GM19397 (cell line): Measurements from ENCODE around the gene SSTR5.
"Not testable (repeated sequence)": the region's sequence is repeated elsewhere in the genome, so short reads cannot be mapped to it uniquely, and the experiment has no call there.

Experiments used
- ATAC-seq: cut with Tn5 transposase; IDR thresholded peaks from one replicate; pipeline ENCODE4 v1.9.1; 2021; ENCODE audit warnings: mild to moderate bottlenecking, moderate library complexity; ENCODE audit not compliant: unreplicated experiment

The SSTR5 gene

DNA sequence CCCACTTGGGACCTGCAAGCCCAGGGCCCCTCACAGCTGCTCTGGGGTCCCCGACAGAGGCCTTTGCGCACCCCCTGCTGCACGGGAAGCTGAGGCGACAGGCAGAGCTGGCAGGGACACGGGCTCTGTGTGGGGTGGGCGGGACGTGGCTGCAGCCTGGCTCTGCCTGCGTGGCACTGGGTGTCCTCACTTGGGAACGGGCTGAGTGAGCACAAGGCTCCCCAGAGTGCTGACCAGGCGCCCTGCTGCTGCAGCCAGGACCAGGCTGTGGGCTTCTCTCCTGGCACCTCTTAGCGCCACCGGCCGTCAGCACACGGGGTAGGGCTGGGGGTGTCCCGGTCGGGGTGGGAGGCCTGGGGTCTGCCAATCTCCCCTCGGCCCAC, 16.9 kb downstream of the SSTR5 start:
- ATAC-seq, result no peak

GRCh38 chr16:1089822-1090619, 17.5 kb downstream of the SSTR5 start:
- no peak for ATAC-seq

DNA sequence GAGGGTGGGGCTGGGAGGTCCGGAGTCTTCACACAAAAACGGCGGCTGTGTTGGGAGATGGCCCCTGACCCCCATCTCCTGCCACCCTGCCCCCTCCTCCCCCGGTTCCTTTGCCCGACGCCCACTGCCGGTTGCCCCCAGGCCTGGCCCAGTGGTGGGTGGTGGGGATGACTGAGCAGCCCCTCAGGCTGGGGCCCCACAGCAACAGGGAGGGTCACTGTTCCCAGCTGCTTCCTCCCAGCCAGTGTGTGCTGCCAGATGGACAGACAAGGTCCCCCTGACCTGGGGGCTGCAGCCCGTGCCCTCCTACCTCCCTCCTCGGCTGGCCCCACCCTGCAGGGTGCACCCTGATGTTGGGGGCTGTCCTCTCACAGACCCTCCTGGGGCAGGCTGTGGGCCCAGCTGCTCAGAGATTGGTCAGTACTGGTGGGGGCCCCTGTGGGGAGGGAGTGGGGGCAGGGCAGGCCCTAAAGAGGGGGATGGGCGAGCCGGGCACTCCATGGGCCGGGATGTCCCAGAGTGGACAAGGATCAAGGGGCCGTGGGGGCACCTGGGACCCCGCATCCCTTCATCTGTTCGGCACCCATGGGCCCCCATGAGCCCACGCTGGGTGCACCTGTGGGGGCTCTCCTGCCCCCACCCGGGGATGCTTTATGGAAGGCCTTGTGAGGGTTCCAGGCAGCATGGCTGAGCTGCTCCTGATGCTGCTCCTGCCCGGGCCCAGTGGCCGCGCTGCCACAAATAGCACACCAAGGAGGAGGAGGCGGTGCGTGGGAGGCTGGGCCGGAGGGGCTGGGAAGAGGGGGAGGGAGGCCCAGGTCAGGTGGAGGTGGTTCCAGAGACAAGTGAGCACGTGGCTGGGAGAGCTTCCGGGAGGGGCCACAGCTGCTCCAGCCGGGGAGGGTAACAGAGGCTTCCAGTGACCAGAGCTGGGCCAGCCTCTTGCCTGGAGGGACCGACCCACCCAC, 18.4 kb downstream of the SSTR5 start:
- ATAC-seq, result no peak

GRCh38 chr16:1091992-1092552, 19.5 kb downstream of the SSTR5 start:
- ATAC-seq, result no peak

DNA sequence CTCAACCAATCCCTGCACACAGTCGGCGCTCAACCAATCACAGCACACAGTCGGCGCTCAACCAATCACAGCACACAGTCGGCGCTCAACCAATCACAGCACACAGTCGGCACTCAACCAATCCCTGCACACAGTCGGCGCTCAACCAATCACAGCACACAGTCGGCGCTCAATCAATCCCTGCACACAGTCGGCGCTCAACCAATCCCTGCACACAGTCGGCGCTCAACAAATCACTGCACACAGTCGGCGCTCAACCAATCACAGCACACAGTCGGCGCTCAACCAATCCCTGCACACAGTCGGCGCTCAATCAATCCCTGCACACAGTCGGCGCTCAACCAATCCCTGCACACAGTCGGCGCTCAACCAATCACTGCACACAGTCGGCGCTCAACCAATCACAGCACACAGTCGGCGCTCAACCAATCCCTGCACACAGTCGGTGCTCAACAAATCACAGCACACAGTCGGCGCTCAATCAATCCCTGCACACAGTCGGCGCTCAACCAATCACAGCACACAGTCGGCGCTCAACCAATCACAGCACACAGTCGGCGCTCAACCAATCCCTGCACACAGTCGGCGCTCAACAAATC, 20.2 kb downstream of the SSTR5 start:
- not testable (repeated sequence) for ATAC-seq

GRCh38 chr16:1093284-1094123, 21.0 kb downstream of the SSTR5 start:
- no peak for ATAC-seq

GRCh38 chr16:1094124-1094479, 21.6 kb downstream of the SSTR5 start:
- no peak for ATAC-seq

- no peak for ATAC-seq
Measured at GRCh38 chr16:1094601-1095449, 22.3 kb downstream of the SSTR5 start.

DNA sequence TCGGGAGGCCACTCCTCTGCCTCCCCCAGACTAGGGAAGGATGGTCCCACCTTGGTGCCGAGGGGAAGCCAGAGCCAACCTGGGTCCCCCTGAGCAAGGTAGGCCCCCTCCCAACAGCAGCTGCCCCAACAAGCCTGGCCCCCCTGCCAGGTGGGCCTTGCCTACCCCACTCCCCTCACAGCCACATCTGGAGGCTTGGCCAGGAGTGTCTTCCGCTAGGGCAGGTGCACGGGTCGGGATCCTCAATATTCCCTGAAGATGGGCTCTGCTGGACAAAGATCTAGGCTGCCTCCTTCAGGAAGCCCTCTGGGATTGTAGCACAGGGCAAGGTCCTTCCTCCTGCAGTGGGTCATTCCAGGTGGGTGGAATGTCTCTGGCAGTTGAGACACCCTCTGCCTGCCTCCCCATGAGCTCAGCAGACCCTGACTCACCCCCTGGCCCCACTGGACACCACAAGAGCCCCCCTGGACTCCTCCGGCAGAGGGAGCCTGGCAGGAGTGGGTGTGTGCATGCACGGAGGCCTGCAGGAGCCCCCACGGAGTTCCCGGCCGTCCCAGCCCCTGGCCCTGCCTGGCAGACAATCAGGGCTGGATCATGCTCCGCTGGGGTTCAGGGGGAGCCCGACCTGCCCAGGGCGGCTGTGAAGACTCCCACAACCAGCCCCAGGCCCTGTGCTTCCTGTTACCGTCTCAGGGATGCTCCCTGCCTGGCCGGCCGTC, 23.1 kb downstream of the SSTR5 start:
- ATAC-seq, result no peak

DNA sequence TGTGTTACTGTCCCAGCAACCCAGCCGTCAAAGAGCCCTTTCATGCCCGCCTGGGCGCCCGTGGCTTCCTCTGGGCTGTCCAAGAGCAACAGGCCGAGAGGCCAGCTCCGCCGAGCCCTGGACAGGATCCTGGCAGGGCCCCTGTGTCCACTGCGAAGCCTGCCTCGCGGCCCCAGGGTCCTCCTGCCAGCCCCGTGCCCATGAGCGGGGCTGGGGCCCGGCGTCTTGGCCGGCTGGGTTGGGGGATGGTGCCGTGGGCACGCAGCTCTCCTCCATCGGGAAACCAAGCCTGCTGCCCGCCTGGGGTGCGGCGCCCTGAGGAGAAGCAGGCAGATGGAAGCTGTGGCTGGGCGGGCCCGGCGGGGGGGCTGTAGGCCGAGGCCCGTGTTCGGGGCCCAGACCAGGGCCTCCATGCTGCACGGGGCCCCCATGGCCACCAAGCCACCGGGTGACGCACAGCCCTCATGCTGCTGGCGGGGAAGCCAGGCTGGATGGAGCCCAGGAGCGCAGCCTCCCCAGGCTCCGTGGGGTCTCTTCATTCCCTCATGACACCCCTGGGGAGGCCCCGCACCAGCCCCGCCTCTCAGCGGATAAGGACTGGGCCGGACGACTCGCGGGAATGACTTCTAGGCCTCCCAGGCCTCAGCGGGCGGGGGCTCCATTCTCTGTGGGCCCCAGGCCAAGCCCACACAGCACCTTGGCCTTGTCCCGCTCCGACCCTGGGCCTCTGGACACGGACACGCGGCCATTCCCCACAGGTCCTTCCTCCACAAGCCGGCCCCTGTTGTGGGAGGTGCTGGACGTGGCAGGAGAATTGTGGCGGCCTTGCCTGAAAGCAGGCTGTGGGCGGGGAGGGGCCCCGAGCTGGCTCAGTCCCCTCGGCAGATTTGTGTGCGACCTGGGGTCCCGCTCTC, 23.9 kb downstream of the SSTR5 start, which contains the start of gene C1QTNF8:
C1QTNF8 (minus strand) TSS at position 76 of the 914 bp plus-strand sequence. CDS start 1,322 bp downstream, outside the sequence.
- no peak for ATAC-seq

DNA sequence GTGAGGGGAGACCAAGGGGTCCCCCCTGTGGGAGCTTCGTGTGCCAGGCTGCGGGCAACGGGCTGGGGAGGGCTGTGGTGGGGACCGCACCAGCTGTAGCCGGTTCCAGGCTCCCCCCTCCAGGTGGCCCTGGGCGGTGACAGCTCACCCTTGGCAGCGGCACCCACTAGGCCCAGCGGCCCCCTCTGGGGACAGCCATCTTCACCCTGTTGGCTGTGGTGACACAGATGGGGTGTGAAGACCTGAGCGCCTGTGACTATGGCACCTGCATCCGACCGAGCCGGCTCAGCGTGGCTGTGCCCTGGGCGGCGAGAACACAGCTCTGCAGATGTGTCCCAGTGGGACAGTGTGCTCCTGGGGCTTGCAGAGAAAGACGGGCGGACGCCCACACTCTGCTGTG, 24.6 kb downstream of the SSTR5 start:
- ATAC-seq, result no peak

- ATAC-seq, result no peak
Measured at GRCh38 chr16:1097800-1098199, 25.3 kb downstream of the SSTR5 start.

- ATAC-seq, result no peak
Measured at GRCh38 chr16:1098266-1098991, 25.9 kb downstream of the SSTR5 start.

- ATAC-seq, result no peak
Measured at GRCh38 chr16:1099189-1100083, 26.9 kb downstream of the SSTR5 start.

- no peak for ATAC-seq
Measured at GRCh38 chr16:1100084-1100800, 27.7 kb downstream of the SSTR5 start.
